ENCODE data around the gene ERP44. TPM values are rescaled to one million over a fixed set of nuclear protein-coding genes. Genes with fewer than 3 reads are reported as not detected.
"Not testable (repeated sequence)": the region's sequence is repeated elsewhere in the genome, so short reads cannot be mapped to it uniquely, and the experiment has no call there.

Gene ERP44
- total RNA-seq, 1 experiment from 2014 or later = 10.1 TPM

DNA sequence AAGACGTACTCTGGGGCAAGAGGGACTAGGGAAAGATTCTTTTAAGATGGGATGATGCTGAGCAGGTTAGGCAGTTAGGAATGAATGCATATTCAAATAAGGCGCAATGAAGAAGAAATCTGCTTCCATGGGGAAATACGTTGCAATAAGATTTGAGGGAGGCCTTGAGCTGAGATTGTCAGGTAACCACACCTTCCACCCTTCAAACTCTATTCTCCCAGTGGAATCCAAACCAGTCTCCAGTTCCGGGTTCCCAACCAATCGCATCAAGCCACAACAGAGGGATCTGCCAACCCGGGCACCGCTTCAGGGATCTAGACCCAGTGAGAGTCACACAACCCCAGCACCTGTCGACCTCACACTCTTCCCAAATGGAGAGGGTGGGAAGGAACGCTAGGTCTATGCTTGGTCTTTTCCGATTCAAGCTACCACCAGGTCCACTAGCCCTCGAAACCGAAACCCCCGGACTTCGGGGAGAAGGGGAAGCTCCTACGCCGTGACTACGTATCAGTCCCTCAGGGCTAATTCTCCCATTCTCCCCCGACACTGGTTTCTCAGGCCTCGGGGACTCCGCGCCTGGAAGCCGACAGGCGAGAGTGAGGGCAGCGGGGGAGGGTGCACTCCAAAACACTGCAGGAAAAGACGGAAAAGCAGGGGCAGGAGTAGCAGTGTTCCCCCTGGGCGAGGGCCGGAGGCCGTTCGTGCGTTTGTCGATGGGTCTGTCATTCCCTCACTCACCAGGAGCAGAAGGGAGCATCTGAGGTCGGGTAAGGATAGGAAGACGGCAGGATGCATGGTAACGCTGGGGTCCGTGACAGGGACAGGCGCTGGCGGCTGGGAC, 534 bp downstream of the ERP44 start:
- in situ Hi-C loops (cut with HindIII; ENCODE audit: low pct_unique_long_range_greater_than_20kb, low sequenced_read_pairs) (no loop called here), intact Hi-C loops (cut with micrococcal nuclease; ENCODE audit: unreplicated experiment) (no loop called here)
- DNase-seq (ENCODE audit: low read depth, low spot score) = no peak
- ChIA-PET CTCF (no interaction called here), POLR2A (interaction anchor here (0.5 kb wide), 1 partner anchor 14 kb away, joined by 6 read pairs; no protein-coding TSS in a partner anchor)
- TF ChIP-seq POLR2AphosphoS5 (IDR thresholded peaks at IDR 0.05; ENCODE audit: low read depth, low read length) (no peak), SIN3A (IDR thresholded peaks at IDR 0.05; ENCODE audit: borderline replicate concordance, insufficient read depth, low read depth, low read length) (no peak)
- TF ChIP-seq, protein P1, sequence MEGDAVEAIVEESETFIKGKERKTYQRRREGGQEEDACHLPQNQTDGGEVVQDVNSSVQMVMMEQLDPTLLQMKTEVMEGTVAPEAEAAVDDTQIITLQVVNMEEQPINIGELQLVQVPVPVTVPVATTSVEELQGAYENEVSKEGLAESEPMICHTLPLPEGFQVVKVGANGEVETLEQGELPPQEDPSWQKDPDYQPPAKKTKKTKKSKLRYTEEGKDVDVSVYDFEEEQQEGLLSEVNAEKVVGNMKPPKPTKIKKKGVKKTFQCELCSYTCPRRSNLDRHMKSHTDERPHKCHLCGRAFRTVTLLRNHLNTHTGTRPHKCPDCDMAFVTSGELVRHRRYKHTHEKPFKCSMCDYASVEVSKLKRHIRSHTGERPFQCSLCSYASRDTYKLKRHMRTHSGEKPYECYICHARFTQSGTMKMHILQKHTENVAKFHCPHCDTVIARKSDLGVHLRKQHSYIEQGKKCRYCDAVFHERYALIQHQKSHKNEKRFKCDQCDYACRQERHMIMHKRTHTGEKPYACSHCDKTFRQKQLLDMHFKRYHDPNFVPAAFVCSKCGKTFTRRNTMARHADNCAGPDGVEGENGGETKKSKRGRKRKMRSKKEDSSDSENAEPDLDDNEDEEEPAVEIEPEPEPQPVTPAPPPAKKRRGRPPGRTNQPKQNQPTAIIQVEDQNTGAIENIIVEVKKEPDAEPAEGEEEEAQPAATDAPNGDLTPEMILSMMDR (IDR thresholded peaks at IDR 0.05) = no peak
- no peaks in the 10 kb centered on the region for H3K36me3 ChIP-seq (ENCODE audit: control insufficient read depth, insufficient read depth, low read length)
- H3K27me3 ChIP-seq (ENCODE audit: control insufficient read depth, insufficient read depth, low read length) = no peaks in the 10 kb centered on the region
- H3K4me3 ChIP-seq (ENCODE audit: low read depth in 2 of 2, low read length in 2 of 2) = peak overlapping the region; percentile 85 to 98
- BruUV-seq (replicated peaks) = no TSS peak
- peaks cover 7% of the 10 kb centered on the region; the same call in 1 of the 2 replicates for H3K4me1 ChIP-seq (ENCODE audit: control insufficient read depth, insufficient read depth, low read length)
- no peaks in the 10 kb centered on the region for H3K9me3 ChIP-seq (ENCODE audit: control insufficient read depth, insufficient read depth, low read depth, low read length)
- ATAC-seq = peak; percentile 67
- H3K27ac ChIP-seq (ENCODE audit: low read length) = peak overlapping the region; percentile 69

DNA sequence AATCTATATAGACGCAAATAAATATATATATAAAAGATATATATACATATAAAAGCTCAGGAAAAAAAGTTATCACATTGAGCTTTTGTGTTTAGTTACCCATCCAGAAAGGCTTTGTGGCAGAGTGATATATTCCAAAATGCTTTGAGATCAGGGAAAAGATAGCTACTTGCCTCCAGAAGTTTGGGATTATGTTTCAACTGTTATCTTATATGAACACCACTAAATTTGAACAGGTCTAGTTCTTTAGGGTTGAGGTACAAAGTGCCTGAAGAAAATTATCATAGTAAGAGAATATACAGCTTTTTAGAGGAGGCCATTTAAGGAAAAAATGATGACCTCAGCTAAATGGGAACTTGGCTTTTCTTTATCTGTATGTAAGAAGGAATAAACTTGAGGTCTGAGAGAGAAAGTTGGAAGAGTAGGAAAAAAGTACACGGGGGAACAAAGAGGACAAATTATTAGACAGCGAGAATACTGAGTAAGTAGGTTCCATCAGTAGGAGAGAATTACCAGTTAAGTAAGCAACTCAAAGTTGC, 2.4 kb downstream of the ERP44 start:
- no peak overlapping the region for H3K4me3 ChIP-seq (ENCODE audit: low read depth in 2 of 2, low read length in 2 of 2)
- no peaks in the 10 kb centered on the region for H3K9me3 ChIP-seq (ENCODE audit: control insufficient read depth, insufficient read depth, low read depth, low read length)
- BruUV-seq (replicated peaks) = no TSS peak
- in situ Hi-C loops (cut with HindIII; ENCODE audit: low pct_unique_long_range_greater_than_20kb, low sequenced_read_pairs) (no loop called here), intact Hi-C loops (cut with micrococcal nuclease; ENCODE audit: unreplicated experiment) (no loop called here)
- DNase-seq (ENCODE audit: low read depth, low spot score) (no peak), ATAC-seq (no peak)
- no peaks in the 10 kb centered on the region for H3K36me3 ChIP-seq (ENCODE audit: control insufficient read depth, insufficient read depth, low read length)
- CTCF ChIA-PET = no interaction called here
- no peak overlapping the region for H3K27ac ChIP-seq (ENCODE audit: low read length)
- no peaks in the 10 kb centered on the region for H3K27me3 ChIP-seq (ENCODE audit: control insufficient read depth, insufficient read depth, low read length)
- H3K4me1 ChIP-seq (ENCODE audit: control insufficient read depth, insufficient read depth, low read length) = peaks cover 7% of the 10 kb centered on the region; the same call in 1 of the 2 replicates
- POLR2A ChIA-PET = no interaction called here
- TF ChIP-seq, protein P1 (IDR thresholded peaks at IDR 0.05) = no peak
- TF ChIP-seq, protein P2, sequence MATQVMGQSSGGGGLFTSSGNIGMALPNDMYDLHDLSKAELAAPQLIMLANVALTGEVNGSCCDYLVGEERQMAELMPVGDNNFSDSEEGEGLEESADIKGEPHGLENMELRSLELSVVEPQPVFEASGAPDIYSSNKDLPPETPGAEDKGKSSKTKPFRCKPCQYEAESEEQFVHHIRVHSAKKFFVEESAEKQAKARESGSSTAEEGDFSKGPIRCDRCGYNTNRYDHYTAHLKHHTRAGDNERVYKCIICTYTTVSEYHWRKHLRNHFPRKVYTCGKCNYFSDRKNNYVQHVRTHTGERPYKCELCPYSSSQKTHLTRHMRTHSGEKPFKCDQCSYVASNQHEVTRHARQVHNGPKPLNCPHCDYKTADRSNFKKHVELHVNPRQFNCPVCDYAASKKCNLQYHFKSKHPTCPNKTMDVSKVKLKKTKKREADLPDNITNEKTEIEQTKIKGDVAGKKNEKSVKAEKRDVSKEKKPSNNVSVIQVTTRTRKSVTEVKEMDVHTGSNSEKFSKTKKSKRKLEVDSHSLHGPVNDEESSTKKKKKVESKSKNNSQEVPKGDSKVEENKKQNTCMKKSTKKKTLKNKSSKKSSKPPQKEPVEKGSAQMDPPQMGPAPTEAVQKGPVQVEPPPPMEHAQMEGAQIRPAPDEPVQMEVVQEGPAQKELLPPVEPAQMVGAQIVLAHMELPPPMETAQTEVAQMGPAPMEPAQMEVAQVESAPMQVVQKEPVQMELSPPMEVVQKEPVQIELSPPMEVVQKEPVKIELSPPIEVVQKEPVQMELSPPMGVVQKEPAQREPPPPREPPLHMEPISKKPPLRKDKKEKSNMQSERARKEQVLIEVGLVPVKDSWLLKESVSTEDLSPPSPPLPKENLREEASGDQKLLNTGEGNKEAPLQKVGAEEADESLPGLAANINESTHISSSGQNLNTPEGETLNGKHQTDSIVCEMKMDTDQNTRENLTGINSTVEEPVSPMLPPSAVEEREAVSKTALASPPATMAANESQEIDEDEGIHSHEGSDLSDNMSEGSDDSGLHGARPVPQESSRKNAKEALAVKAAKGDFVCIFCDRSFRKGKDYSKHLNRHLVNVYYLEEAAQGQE (IDR thresholded peaks at IDR 0.05; ENCODE audit: insufficient read depth in 1 of 2, low read depth in 2 of 2, low read length in 1 of 2) = no peak
- no peak for TF ChIP-seq SIN3A (IDR thresholded peaks at IDR 0.05; ENCODE audit: borderline replicate concordance, insufficient read depth, low read depth, low read length)
- no peak for TF ChIP-seq POLR2AphosphoS5 (IDR thresholded peaks at IDR 0.05; ENCODE audit: low read depth, low read length)
- no peak for TF ChIP-seq TCF7L2 (IDR thresholded peaks at IDR 0.05; ENCODE audit: low read depth, low read length)

DNA sequence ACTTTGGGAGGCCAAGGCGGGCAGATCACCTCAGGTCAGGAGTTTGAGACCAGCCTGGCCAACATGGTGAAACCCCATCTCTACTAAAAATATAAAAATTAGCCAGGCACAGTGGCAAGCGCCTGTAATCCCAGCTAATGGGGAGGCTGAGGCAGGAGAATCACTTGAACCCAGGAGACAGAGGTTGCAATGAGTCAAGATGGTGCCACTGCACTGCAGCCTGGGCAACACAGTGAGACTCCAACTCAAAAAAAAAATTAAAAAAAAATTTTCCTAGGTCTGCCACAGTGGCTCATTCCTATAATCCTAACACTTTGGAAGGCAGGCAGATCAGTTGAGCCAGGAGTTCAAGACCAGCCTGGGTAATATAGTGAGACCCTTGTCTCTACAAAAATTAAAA, 4.4 kb downstream of the ERP44 start:
- H3K4me1 ChIP-seq (ENCODE audit: control insufficient read depth, insufficient read depth, low read length); DNase-seq (ENCODE audit: low read depth, low spot score); POLR2A ChIA-PET; BruUV-seq (replicated peaks); ATAC-seq; in situ Hi-C loops (cut with HindIII; ENCODE audit: low pct_unique_long_range_greater_than_20kb, low sequenced_read_pairs); H3K27ac ChIP-seq (ENCODE audit: low read length); CTCF ChIA-PET; H3K36me3 ChIP-seq (ENCODE audit: control insufficient read depth, insufficient read depth, low read length); H3K27me3 ChIP-seq (ENCODE audit: control insufficient read depth, insufficient read depth, low read length); H3K4me3 ChIP-seq (ENCODE audit: low read depth in 2 of 2, low read length in 2 of 2); intact Hi-C loops (cut with micrococcal nuclease; ENCODE audit: unreplicated experiment); H3K9me3 ChIP-seq (ENCODE audit: control insufficient read depth, insufficient read depth, low read depth, low read length): not testable (repeated sequence)

Data from Panc1 (cell line).